Measurements from ENCODE around the gene AARSD1. TPM values are rescaled to one million over a fixed set of nuclear protein-coding genes. Genes with fewer than 3 reads are reported as not detected.
A peak's percentile ranks its signal among the peaks of the same experiment; 100 is the strongest.
"Not testable (repeated sequence)": the region's sequence is repeated elsewhere in the genome, so short reads cannot be mapped to it uniquely, and the experiment has no call there.

Gene AARSD1
- total RNA-seq, 1 donor from 2014 or later, result 19.4 TPM

GRCh38 chr17:42920106-42920900 lies 44.0 kb downstream of the AARSD1 start:
- no peak for DNase-seq (ENCODE audit: low read depth)

- DNase-seq (ENCODE audit: low read depth), result not testable (repeated sequence)
These were observed 44.7 kb downstream of the AARSD1 start for GRCh38 chr17:42919522-42920077.

- peak; percentile 15 for DNase-seq (ENCODE audit: low read depth)
These were observed 45.2 kb downstream of the AARSD1 start for GRCh38 chr17:42918902-42919521.

GRCh38 chr17:42917236-42917603 lies 47.0 kb downstream of the AARSD1 start:
- DNase-seq (ENCODE audit: low read depth), result peak; percentile 50

- DNase-seq (ENCODE audit: low read depth), result not testable (repeated sequence)
These were observed 47.6 kb downstream of the AARSD1 start for GRCh38 chr17:42916388-42917235.

GRCh38 chr17:42915288-42915687 lies 49.0 kb downstream of the AARSD1 start:
- DNase-seq (ENCODE audit: low read depth), result not testable (repeated sequence)

GRCh38 chr17:42913981-42914617 lies 50.2 kb downstream of the AARSD1 start:
- no peak for DNase-seq (ENCODE audit: low read depth)

- peak; percentile 59 for DNase-seq (ENCODE audit: low read depth)
These were observed 50.7 kb downstream of the AARSD1 start for GRCh38 chr17:42913522-42913921.

GRCh38 chr17:42908872-42909700 lies 55.2 kb downstream of the AARSD1 start:
- DNase-seq (ENCODE audit: low read depth), result no peak

- DNase-seq (ENCODE audit: low read depth), result no peak
These were observed 57.3 kb downstream of the AARSD1 start for GRCh38 chr17:42906772-42907446.

GRCh38 chr17:42904110-42904469 lies 60.2 kb downstream of the AARSD1 start:
- no peak for DNase-seq (ENCODE audit: low read depth)

GRCh38 chr17:42901535-42902229 lies 62.6 kb downstream of the AARSD1 start:
- DNase-seq (ENCODE audit: low read depth), result no peak

Other genes with a start within 250 kb of the AARSD1 start
- 8.2 and 21.2 TPM in 2 replicates for gene EZH1, start 219.4 kb downstream of the AARSD1 start, total RNA-seq
- not detected in 2 replicates for gene RAMP2, start 203.2 kb downstream of the AARSD1 start, total RNA-seq
- 70.5 and 148 TPM in 2 replicates for gene VPS25, start 191.0 kb downstream of the AARSD1 start, total RNA-seq
- gene WNK4, start 183.8 kb downstream of the AARSD1 start, total RNA-seq, result 1.9 and 9.7 TPM in 2 replicates
- 81.1 and 89.7 TPM in 2 replicates for gene COA3, start 165.8 kb downstream of the AARSD1 start, total RNA-seq
- gene CNTD1, start 165.6 kb downstream of the AARSD1 start, total RNA-seq, result 0.05 TPM in 1 of 2 replicates, not detected in the other
- 104 and 145 TPM in 2 replicates for gene BECN1, start 140.2 kb downstream of the AARSD1 start, total RNA-seq
- gene PSME3, start 131.1 kb downstream of the AARSD1 start, total RNA-seq, result 138 and 153 TPM in 2 replicates
- 0.52 and 0.70 TPM in 2 replicates for gene AOC2, start 119.9 kb downstream of the AARSD1 start, total RNA-seq
- gene AOC3, start 113.3 kb downstream of the AARSD1 start, total RNA-seq, result under 0.01 and 0.17 TPM in 2 replicates
- not detected in 2 replicates for gene G6PC1, start 63.7 kb downstream of the AARSD1 start, total RNA-seq
- gene PTGES3L, start 15.6 kb upstream of the AARSD1 start, total RNA-seq, result 0.20 and 2.4 TPM in 2 replicates
- 10.4 and 20.5 TPM in 2 replicates for gene RUNDC1, start 16.1 kb upstream of the AARSD1 start, total RNA-seq
- 476 and 871 TPM in 2 replicates for gene RPL27, start 34.0 kb upstream of the AARSD1 start, total RNA-seq
- 14.9 and 42.4 TPM in 2 replicates for gene IFI35, start 42.3 kb upstream of the AARSD1 start, total RNA-seq
- 150 and 204 TPM in 2 replicates for gene VAT1, start 57.9 kb upstream of the AARSD1 start, total RNA-seq
- 0.65 and 0.69 TPM in 2 replicates for gene RND2, start 60.8 kb upstream of the AARSD1 start, total RNA-seq
- gene BRCA1, start 160.9 kb upstream of the AARSD1 start, total RNA-seq, result 8.8 and 14.9 TPM in 2 replicates
- gene NBR1, start 206.8 kb upstream of the AARSD1 start, total RNA-seq, result 73.6 and 141 TPM in 2 replicates
- 2.3 and 2.4 TPM in 2 replicates for gene TMEM106A, start 247.4 kb upstream of the AARSD1 start, total RNA-seq

Data from renal cortical epithelial cell (primary cell).